H1 (cell line): Measurements from ENCODE around the gene B3GNT2. TPM values are rescaled to one million over a fixed set of nuclear protein-coding genes. Genes with fewer than 3 reads are reported as not detected.

Experiments
- CTCF ChIA-PET: fragments of 300-600 bp; sonication (Branson Sonifier 250); formaldehyde crosslinking; loops from one replicate; lab custom pipeline; 2021; ENCODE audit not compliant: partially characterized antibody; lab: Charles Lee
- POLR2A ChIA-PET: fragments of 300-600 bp; sonication (Branson Sonifier 250); formaldehyde crosslinking; loops from one replicate; lab custom pipeline; 2021; ENCODE audit warnings: inconsistent platforms; ENCODE audit not compliant: partially characterized antibody; lab: Charles Lee
- DNase-seq, 2 experiments: peaks; one replicate each; pipeline versions ENCODE4 v3.0.0 to v3.0.0-alpha.2; 2010 to 2022; ENCODE audit warnings: low spot score in 2 of 2, low read depth in 1 of 2, mixed read lengths in 1 of 2
- FAIRE-seq: peaks from 2 replicates; lab custom pipeline; 2011; peaks lifted over from hg19 to GRCh38; lab: Jason Lieb, UNC
- H2AFZ ChIP-seq: 2 replicates; pipeline ENCODE4 v1.8.1; 2012; ENCODE audit warnings: low read length, inconsistent platforms
- H2AK5ac ChIP-seq: 2 replicates; pipeline ENCODE4 v1.6.1; 2013; ENCODE audit warnings: low read depth, low read length
- H2BK120ac ChIP-seq: replicated peaks from 2 replicates; pipeline ENCODE3; 2013; ENCODE audit warnings: low read depth, low read length, inconsistent platforms
- H2BK12ac ChIP-seq: 2 replicates; pipeline ENCODE4 v1.6.1; 2013; ENCODE audit warnings: low read depth, low read length
- H2BK15ac ChIP-seq: 2 replicates; pipeline ENCODE4 v1.6.1; 2013; ENCODE audit warnings: low read length
- H2BK20ac ChIP-seq: 2 replicates; pipeline ENCODE4 v1.6.1; 2013; ENCODE audit warnings: low read length
- H2BK5ac ChIP-seq: 2 replicates; pipeline ENCODE4 v1.6.1; 2013; ENCODE audit warnings: low read depth, low read length
- H3K14ac ChIP-seq: 2 replicates; pipeline ENCODE4 v1.6.1; 2013; ENCODE audit warnings: inconsistent platforms; ENCODE audit not compliant: insufficient read length
- H3K18ac ChIP-seq: 2 replicates; pipeline ENCODE4 v1.6.1; 2013; ENCODE audit warnings: low read length; ENCODE audit errors: extremely low read depth
- H3K23ac ChIP-seq: 2 replicates; pipeline ENCODE4 v1.6.1; 2013; ENCODE audit warnings: inconsistent platforms; ENCODE audit not compliant: insufficient read length
- H3K23me2 ChIP-seq: 2 replicates; pipeline ENCODE4 v1.6.1; 2013; ENCODE audit warnings: low read depth, low read length
- H3K27ac ChIP-seq: 2 replicates; pipeline ENCODE4 v1.6.1; 2011; ENCODE audit warnings: low read depth, low read length, inconsistent platforms
- H3K27me3 ChIP-seq, 4 experiments: replicated peaks in 1 of 4; 1 replicate in 1 of 4; 2 replicates in 3 of 4; pipeline versions ENCODE4 v1.6.1 to v1.8.1; 2011 to 2013; ENCODE audit warnings: low read length in 3 of 4, mild to moderate bottlenecking in 3 of 4, inconsistent platforms in 2 of 4, mixed read lengths in 2 of 4, moderate library complexity in 1 of 4; ENCODE audit not compliant: control insufficient read depth in 3 of 4, insufficient read depth in 3 of 4; ENCODE audit errors: extremely low read depth in 1 of 4
- H3K36me3 ChIP-seq, 4 experiments: 2 replicates each; pipeline versions ENCODE4 v1.6.1 to v1.8.1; 2011 to 2013; ENCODE audit warnings: mild to moderate bottlenecking in 4 of 4, low read length in 3 of 4, moderate library complexity in 2 of 4, control low read depth in 1 of 4, inconsistent platforms in 1 of 4; ENCODE audit not compliant: insufficient read depth in 4 of 4, control insufficient read depth in 2 of 4
- H3K4ac ChIP-seq: replicated peaks from 2 replicates; pipeline ENCODE3; 2013; ENCODE audit warnings: low read length, low read depth, mixed read lengths, inconsistent platforms; ENCODE audit not compliant: insufficient read length
- H3K4me1 ChIP-seq, 4 experiments: replicated peaks in 1 of 4; 1 replicate in 1 of 4; 2 replicates in 3 of 4; pipeline versions ENCODE4 v1.6.1 to v1.8.1; 2011 to 2013; ENCODE audit warnings: low read length in 3 of 4, inconsistent platforms in 2 of 4, mixed read lengths in 1 of 4; ENCODE audit not compliant: insufficient read depth in 4 of 4, control insufficient read depth in 3 of 4
- H3K4me2 ChIP-seq, 2 experiments: 2 replicates each; pipeline versions ENCODE4 v1.6.1 to v1.8.1; 2011 to 2013; ENCODE audit warnings: low read depth in 2 of 2, low read length in 2 of 2, control low read depth in 1 of 2, inconsistent platforms in 1 of 2, mild to moderate bottlenecking in 1 of 2; ENCODE audit not compliant: insufficient read depth in 1 of 2
- H3K4me3 ChIP-seq, 4 experiments: fragments of 200-600, 300-600 bp in 1 of 4; sonication (generic), shearing (Covaris generic), sonication (Bioruptor Twin) in 1 of 4; 2 replicates each; pipeline versions ENCODE4 v1.5.1 to v1.8.1; 2011 to 2016; ENCODE audit warnings: low read length in 4 of 4, low read depth in 3 of 4, control low read depth in 2 of 4, inconsistent platforms in 2 of 4, mild to moderate bottlenecking in 2 of 4, mixed read lengths in 1 of 4, moderate library complexity in 1 of 4; ENCODE audit not compliant: insufficient read depth in 2 of 4; ENCODE audit errors: extremely low read depth in 1 of 4
- H3K56ac ChIP-seq: replicated peaks from 2 replicates; pipeline ENCODE3; 2013; ENCODE audit warnings: low read depth, mild to moderate bottlenecking, mixed read lengths, low read length, inconsistent platforms; ENCODE audit not compliant: insufficient read length
- H3K79me1 ChIP-seq: 2 replicates; pipeline ENCODE4 v1.6.1; 2013; ENCODE audit warnings: low read depth, low read length, control low read depth
- H3K79me2 ChIP-seq, 2 experiments: 2 replicates each; pipeline versions ENCODE4 v1.6.1 to v1.8.1; 2012 to 2013; ENCODE audit warnings: low read length in 2 of 2, mild to moderate bottlenecking in 2 of 2, inconsistent platforms in 1 of 2; ENCODE audit not compliant: insufficient read depth in 2 of 2, control insufficient read depth in 1 of 2
- H3K9ac ChIP-seq, 4 experiments: replicated peaks in 1 of 4; 1 replicate in 1 of 4; 2 replicates in 3 of 4; pipeline versions ENCODE4 v1.6.1 to v1.8.1; 2011 to 2013; ENCODE audit warnings: low read depth in 3 of 4, low read length in 3 of 4, control low read depth in 2 of 4, mild to moderate bottlenecking in 2 of 4, moderate library complexity in 2 of 4, inconsistent platforms in 1 of 4; ENCODE audit errors: extremely low read depth in 1 of 4
- H3K9me3 ChIP-seq, 2 experiments: 2 replicates each; pipeline versions ENCODE4 v1.6.1 to v1.8.1; 2012 to 2013; ENCODE audit warnings: mild to moderate bottlenecking in 2 of 2, moderate library complexity in 2 of 2, control low read depth in 1 of 2, inconsistent platforms in 1 of 2, low read depth in 1 of 2, low read length in 1 of 2, mixed read lengths in 1 of 2; ENCODE audit not compliant: insufficient read depth in 2 of 2
- H4K20me1 ChIP-seq, 2 experiments: replicated peaks in 1 of 2; 2 replicates each; pipeline versions ENCODE3 to v1.8.1; 2011 to 2013; ENCODE audit warnings: inconsistent platforms in 2 of 2, low read length in 2 of 2, mild to moderate bottlenecking in 1 of 2; ENCODE audit not compliant: insufficient read depth in 2 of 2, control insufficient read depth in 1 of 2
- H4K5ac ChIP-seq: 2 replicates; pipeline ENCODE4 v1.6.1; 2013; ENCODE audit warnings: low read length, low read depth, mixed read lengths, inconsistent platforms; ENCODE audit not compliant: insufficient read length
- H4K8ac ChIP-seq: 2 replicates; pipeline ENCODE4 v1.8.0; 2013; ENCODE audit warnings: mild to moderate bottlenecking, moderate library complexity, low read length, inconsistent platforms; ENCODE audit not compliant: insufficient read depth; ENCODE audit errors: extremely low read depth
- H4K91ac ChIP-seq: replicated peaks from 2 replicates; pipeline ENCODE3; 2013; ENCODE audit warnings: low read length, mixed read lengths, inconsistent platforms; ENCODE audit not compliant: insufficient read length
- BACH1 ChIP-seq: IDR thresholded peaks from 2 replicates; pipeline ENCODE4 v1.6.1; 2012; ENCODE audit warnings: low read length, improper control_type of control experiment
- CTBP2 ChIP-seq: IDR thresholded peaks from 2 replicates; pipeline ENCODE4 v1.7.0; 2011; ENCODE audit warnings: borderline replicate concordance, mild to moderate bottlenecking, moderate library complexity, mixed read lengths, low read length; ENCODE audit not compliant: insufficient read depth, insufficient read length
- E2F6 ChIP-seq: IDR thresholded peaks from 2 replicates; pipeline ENCODE4 v1.6.1; 2012; ENCODE audit warnings: inconsistent platforms
- JUN ChIP-seq: IDR thresholded peaks from 2 replicates; pipeline ENCODE4 v1.6.1; 2011; ENCODE audit warnings: low read depth, mild to moderate bottlenecking, improper control_type of control experiment, low read length
- POLR2A ChIP-seq, 2 experiments: IDR thresholded peaks; 1 replicate in 1 of 2; 2 replicates in 1 of 2; pipeline ENCODE4 v1.6.1; 2011; ENCODE audit warnings: low read depth in 2 of 2, low read length in 2 of 2, mild to moderate bottlenecking in 2 of 2; ENCODE audit errors: control extremely low read depth in 1 of 2
- SIRT6 ChIP-seq: IDR thresholded peaks from one replicate; pipeline ENCODE4 v1.7.1; 2012; ENCODE audit warnings: low read length, inconsistent platforms
- SP4 ChIP-seq: IDR thresholded peaks from 2 replicates; pipeline ENCODE4 v1.6.1; 2012; ENCODE audit warnings: low read length, inconsistent platforms
- SUZ12 ChIP-seq: fragments of 200-600 bp; sonication (generic); IDR thresholded peaks from 2 replicates; pipeline ENCODE4 v1.6.1; 2012; ENCODE audit warnings: mild to moderate bottlenecking, inconsistent platforms, low read length, moderate library complexity, mixed read lengths
- YY1 ChIP-seq: IDR thresholded peaks from 2 replicates; pipeline ENCODE4 v1.6.1; 2011; ENCODE audit warnings: low read depth, mild to moderate bottlenecking, low read length
- WGBS, 2 experiments: shearing (Covaris generic) in 1 of 2; methylation state at CpG; one replicate each; pipeline versions ENCODE4 v1.1.6 to v1.1.7; 2013 to 2015; ENCODE audit warnings: low lambda C conversion rate in 2 of 2, mixed read lengths in 2 of 2, inconsistent platforms in 1 of 2, low coverage in 1 of 2, missing lambda C conversion rate in 1 of 2; ENCODE audit not compliant: insufficient replicate concordance in 2 of 2, insufficient coverage in 1 of 2, insufficient read length in 1 of 2; ENCODE audit errors: extremely low coverage in 1 of 2, missing lambda C conversion rate in 1 of 2; 5-methylcytosine and 5-hydroxymethylcytosine counted together
- polyA plus RNA-seq, 7 experiments: library from polyadenylated mRNA; depleted of rRNA in 3 of 7; stranded (reverse) in 5 of 7; unstranded in 2 of 7; fragments of >200 nt in 5 of 7; fragments of 200-250 nt in 2 of 7; gene quantifications; 1 replicate in 5 of 7; 2 replicates in 1 of 7; 4 replicates in 1 of 7; pipeline versions ENCODE4 v1.2.1 to v1.2.3, GENCODE V29; 2011 to 2013; ENCODE audit warnings: missing spikeins in 2 of 7, mixed read lengths in 2 of 7
- total RNA-seq: library from RNA; stranded (reverse); fragmentation: NEBNext Ultra II Directional; extraction: Animal tissue kit (Norgen Biotek cat#: 25700); gene quantifications from 2 replicates; pipeline ENCODE4 v1.2.1, GENCODE V29; 2021

B3GNT2 gene
- total and polyA plus RNA-seq, 2 of the 8 experiments (the other 6 are each of a cell fraction or from before 2014, with no cell fraction given): 20.1 to 40.8 TPM

DNA sequence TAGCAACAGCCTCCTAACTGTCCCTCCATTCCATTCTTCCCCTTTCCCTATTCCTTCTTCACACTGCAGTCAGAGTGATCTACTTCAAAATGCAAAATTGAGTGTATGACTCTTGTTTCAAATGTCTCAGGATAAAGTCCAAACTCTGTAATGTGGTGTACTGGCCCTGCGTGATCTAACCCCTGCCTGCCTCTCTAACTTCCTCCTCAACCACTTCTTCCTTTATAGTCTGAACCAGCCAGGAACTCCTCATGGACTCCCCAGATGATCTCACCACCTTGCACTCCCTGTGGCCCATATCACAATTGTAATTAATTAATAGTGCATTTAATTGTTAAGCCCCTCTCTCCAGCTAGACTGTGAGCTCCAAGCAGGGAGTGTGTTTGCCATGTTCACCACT is 3.1 kb upstream of the B3GNT2 start:
- Histone ChIP-seq H4K91ac (no peak overlapping the region), H3K23me2 (no peaks in the 10 kb centered on the region; the same call in 1 of the 2 replicates), H4K20me1 (peaks cover 4 to 5% of the 10 kb centered on the region in 2 experiments), H3K18ac (no peak overlapping the region), H2AFZ (no peak overlapping the region), H4K8ac (no peak overlapping the region), H3K36me3 (no peaks in the 10 kb centered on the region), H3K23ac (no peak overlapping the region), H3K4me3 (no peak overlapping the region), H4K5ac (no peak overlapping the region), H3K27ac (no peak overlapping the region), H2BK5ac (no peak overlapping the region), H2BK20ac (no peak overlapping the region), H3K9me3 (no peaks in the 10 kb centered on the region), H2BK12ac (no peak overlapping the region), H2BK120ac (no peak overlapping the region), H3K4me2 (no peak overlapping the region), H3K4ac (no peak overlapping the region), H3K79me2 (peaks cover 8 to 15% of the 10 kb centered on the region in 2 experiments), H2AK5ac (no peak overlapping the region), H3K14ac (no peak overlapping the region), H3K4me1 (peaks cover 4 to 9% (median 5%) of the 10 kb centered on the region in 4 experiments), H3K79me1 (no peaks in the 10 kb centered on the region), H3K9ac (no peak overlapping the region), H3K27me3 (no peaks in the 10 kb centered on the region; a peak in 1 of 7 replicates), H3K56ac (no peak overlapping the region), H2BK15ac (no peak overlapping the region)
- WGBS, 2 experiments: 82% methylated on average over 1 of the region's 1 CpG; no CpG with 5 or more reads in 1 of the 2 experiments
- TF ChIP-seq SIRT6: no peak
- TF ChIP-seq SP4: no peak
- TF ChIP-seq BACH1: no peak
- no peak for TF ChIP-seq CTBP2
- no peak for TF ChIP-seq POLR2A (IDR thresholded peaks at IDR 0.05; ENCODE audit: control extremely low read depth in 1 of 2, low read depth in 2 of 2, low read length in 2 of 2)
- no peak for TF ChIP-seq JUN
- no peak for TF ChIP-seq E2F6
- TF ChIP-seq SUZ12: no peak
- TF ChIP-seq YY1: no peak
- DNase-seq (no peak), FAIRE-seq (no peak)
- CTCF ChIA-PET: interaction anchor here (1.1 kb wide), 1 partner anchor 9 kb away, joined by 3 read pairs; no protein-coding TSS in a partner anchor
- POLR2A ChIA-PET: no interaction called here
